IPS-11a (cell line): ENCODE measurements around the gene SLC25A42.

Source experiments
- H3K4me3 ChIP-seq: one replicate; pipeline ENCODE4 v1.5.1; 2013; ENCODE audit warnings: low read depth, low read length, control low read depth

SLC25A42 gene

DNA sequence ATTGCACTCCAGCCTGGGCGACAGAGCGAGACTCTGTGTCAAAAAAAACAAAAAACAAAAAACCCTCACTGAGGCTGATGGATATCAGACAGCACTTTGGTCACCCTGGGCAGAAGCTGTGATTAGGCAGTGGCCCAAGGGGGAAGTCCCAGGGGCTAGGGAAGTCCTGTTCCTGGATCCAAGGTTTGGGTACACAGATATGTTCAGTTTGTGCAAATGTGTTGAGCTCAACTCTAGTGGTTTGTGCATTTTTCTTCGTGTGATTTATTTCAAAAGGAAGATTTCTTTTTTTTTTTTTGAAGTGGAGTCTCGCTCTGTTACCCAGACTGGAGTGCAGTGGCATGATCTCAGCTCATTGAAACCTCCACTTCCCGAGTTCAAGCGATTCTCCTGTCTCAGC lies 94.0 kb downstream of the SLC25A42 start:
- H3K4me3 ChIP-seq, result no peak overlapping the region

DNA sequence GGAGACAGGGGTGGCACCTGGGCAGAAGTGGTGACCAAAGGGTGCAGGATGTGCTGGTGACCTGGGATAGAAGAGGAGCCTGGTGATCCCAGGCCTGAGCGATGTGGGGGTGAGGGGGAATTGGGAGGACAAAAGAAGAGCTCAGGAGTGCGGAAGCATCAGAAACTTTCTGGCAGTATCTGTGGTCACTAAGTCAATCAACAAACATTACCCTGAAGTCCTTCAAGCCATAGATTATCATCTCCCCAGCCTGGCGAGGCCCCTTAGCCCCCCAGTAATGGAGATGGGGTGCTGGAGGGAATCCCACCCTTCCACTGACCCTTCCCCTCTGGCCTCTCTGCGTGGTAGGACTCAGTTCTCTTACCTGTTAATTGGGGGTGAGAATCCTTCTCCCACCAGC lies 95.7 kb downstream of the SLC25A42 start:
- no peak overlapping the region for H3K4me3 ChIP-seq

DNA sequence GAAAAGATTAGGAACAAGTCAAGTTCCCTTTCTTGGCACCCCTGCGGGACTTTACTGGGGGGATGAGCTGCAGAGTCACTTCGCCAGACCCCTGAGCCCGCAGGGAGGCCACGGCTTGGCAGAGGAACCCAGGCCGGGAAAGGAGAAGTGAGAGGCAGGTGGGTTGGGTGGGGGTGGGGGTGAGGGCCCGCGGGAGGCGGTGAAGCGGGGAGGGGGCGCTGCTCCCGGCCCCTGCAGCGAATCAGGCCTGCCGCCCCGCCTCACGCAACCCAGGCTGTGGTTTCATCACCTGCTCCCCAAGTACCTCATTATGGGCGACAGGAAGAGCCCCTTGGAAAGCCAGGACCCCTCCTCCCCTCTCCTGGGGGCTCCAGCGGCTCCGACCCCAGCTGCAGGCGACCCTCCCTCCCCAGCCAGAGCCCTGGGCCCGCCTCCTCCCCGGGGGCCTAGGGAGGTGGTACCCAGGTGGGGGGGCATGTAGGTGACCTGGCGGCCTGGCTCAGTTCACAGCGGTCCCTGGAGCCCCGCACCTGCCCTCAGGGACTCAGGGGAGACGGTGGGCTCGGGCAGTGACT lies 96.8 kb downstream of the SLC25A42 start:
- H3K4me3 ChIP-seq, result no peak overlapping the region

DNA sequence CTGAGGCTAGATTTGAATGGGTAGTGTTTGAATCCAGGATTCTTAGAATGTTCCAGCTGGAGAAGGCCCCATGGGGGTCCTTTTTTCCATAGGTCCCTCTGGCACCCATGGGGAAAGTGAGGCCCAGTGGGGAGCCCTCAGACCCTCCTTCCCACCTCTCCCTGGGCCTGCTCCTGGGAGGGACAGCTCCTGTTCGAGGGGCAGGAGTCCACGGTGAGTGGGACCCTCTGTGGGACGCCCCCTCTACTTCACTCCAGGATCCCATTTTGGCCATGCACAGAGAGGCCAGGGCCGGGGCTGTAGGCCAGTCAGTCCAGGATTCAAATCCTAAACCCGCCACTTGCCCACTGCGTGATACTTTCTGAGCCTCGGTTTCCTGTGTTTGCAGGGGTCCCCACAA lies 98.7 kb downstream of the SLC25A42 start:
- H3K4me3 ChIP-seq, result no peak overlapping the region
